Spleen (tissue), 11 donors: ENCODE data around the gene MBNL1. TPM values are rescaled to one million over a fixed set of nuclear protein-coding genes. Genes with fewer than 3 reads are reported as not detected.

ENCODE experiments used
- DNase-seq: peaks from one replicate; pipeline ENCODE4 v3.0.0-alpha.2; 2020
- H3K27ac ChIP-seq, 8 donors: fragments of 200-600 bp; sonication (generic) in 7 of 8; 1 replicate in 4 of 8; 2 replicates in 4 of 8; pipeline versions ENCODE4 v1.5.0 to v1.8.0; 2016 to 2021; ENCODE audit warnings: inconsistent platforms in 4 of 8, mild to moderate bottlenecking in 4 of 8, moderate library complexity in 1 of 8
- H3K27me3 ChIP-seq, 7 donors: fragments of 200-600 bp; sonication (generic) in 6 of 7; replicated peaks in 1 of 7; 1 replicate in 4 of 7; 2 replicates in 3 of 7; pipeline versions ENCODE4 v1.5.0 to v1.8.0; 2016 to 2021; ENCODE audit warnings: inconsistent platforms in 3 of 7, mild to moderate bottlenecking in 1 of 7
- H3K36me3 ChIP-seq, 6 donors: fragments of 200-600 bp; sonication (generic) in 5 of 6; 1 replicate in 4 of 6; 2 replicates in 2 of 6; pipeline versions ENCODE4 v1.5.0 to v1.8.0; 2016 to 2021; ENCODE audit warnings: inconsistent platforms in 2 of 6
- H3K4me1 ChIP-seq, 6 donors: fragments of 200-600 bp; sonication (generic) in 5 of 6; 1 replicate in 3 of 6; 2 replicates in 3 of 6; pipeline versions ENCODE4 v1.5.0 to v1.8.0; 2016 to 2021; ENCODE audit warnings: inconsistent platforms in 3 of 6
- H3K4me3 ChIP-seq, 8 donors: fragments of 200-600 bp; sonication (generic) in 7 of 8; 1 replicate in 4 of 8; 2 replicates in 4 of 8; pipeline versions ENCODE4 v1.5.0 to v1.8.0; 2016 to 2021; ENCODE audit warnings: inconsistent platforms in 4 of 8, mild to moderate bottlenecking in 4 of 8, moderate library complexity in 2 of 8
- H3K9me3 ChIP-seq, 8 donors: fragments of 200-600 bp; sonication (generic) in 7 of 8; 1 replicate in 4 of 8; 2 replicates in 4 of 8; pipeline versions ENCODE4 v1.5.0 to v1.8.0; 2016 to 2021; ENCODE audit warnings: inconsistent platforms in 4 of 8
- CTCF ChIP-seq, 11 experiments: fragments of 200-600 bp in 7 of 11; fragments of 450-650 bp in 4 of 11; sonication (generic) in 4 of 11; IDR thresholded peaks in 8 of 11; conservative IDR thresholded peaks in 3 of 11; 1 replicate in 7 of 11; 2 replicates in 4 of 11; pipeline versions ENCODE4 v1.4.0 to v1.8.0; 2016 to 2021; ENCODE audit warnings: antibody characterized with exemption in 11 of 11, inconsistent platforms in 4 of 11, mild to moderate bottlenecking in 1 of 11
- POLR2A ChIP-seq, 3 donors: fragments of 450-650 bp; IDR thresholded peaks; one replicate each; pipeline ENCODE4 v1.5.1; 2017; ENCODE audit warnings: antibody characterized with exemption in 3 of 3, mild to moderate bottlenecking in 1 of 3
- POLR2AphosphoS5 ChIP-seq, 3 donors: sonication (generic); formaldehyde crosslinking; IDR thresholded peaks; one replicate each; pipeline ENCODE4 v1.5.1; 2017; ENCODE audit warnings: antibody characterized with exemption in 3 of 3
- WGBS, 5 donors: extraction: QIAGEN DNeasy Blood & Tissue Kit in 3 of 5; methylation state at CpG; one replicate each; pipeline versions ENCODE4 v1.1.5 to v1.1.7; 2013 to 2018; 5-methylcytosine and 5-hydroxymethylcytosine counted together
- intact Hi-C: fragments of 100-400 bp; cut with DNase I; formaldehyde crosslinking; loops from one replicate; pipeline ENCODE4 v1.15.0; 2023; ENCODE audit warnings: low total_unique reads
- polyA plus RNA-seq, 3 donors: library from polyadenylated mRNA; stranded (reverse); fragments of 200-250 nt; gene quantifications; one replicate each; pipeline ENCODE4 v1.2.1, GENCODE V29; 2013
- total RNA-seq, 7 donors: library from RNA; depleted of rRNA in 3 of 7; stranded (reverse); fragments of >200 nt in 3 of 7; fragmentation: NEBNext Ultra II Directional in 4 of 7; extraction: Animal tissue kit (Norgen Biotek cat#: 25700) in 4 of 7; gene quantifications; one replicate each; pipeline versions ENCODE4 v1.1.0 to v1.2.1, GENCODE V29; 2016 to 2021
- donor health status: healthy with polysubstance abuse.
- donor health status: DM: no; HTN: no; CAD: no; lungs with moderate emphysema.
- donor health status: DM: no; HTN: no; CAD: no.
- donor health status: Bipolar disorder and iron deficiency.
- donor health status: healthy.
- donor health status: DM: no; HTN: no; CAD: no.
- donor health status: DM: yes; HTN: yes; CAD: no.

MBNL1 gene
- total and polyA plus RNA-seq, 10 donors: 64.7 to 491 (median 296) TPM

- H3K36me3 ChIP-seq: no peaks in the 10 kb centered on the region
- H3K4me1 ChIP-seq: peaks cover 22 to 81% (median 54%) of the 10 kb centered on the region in 6 donors
- TF ChIP-seq POLR2A (IDR thresholded peaks at IDR 0.05): no peak
- TF ChIP-seq POLR2AphosphoS5 (IDR thresholded peaks at IDR 0.05): no peak
- no peak for TF ChIP-seq CTCF (IDR thresholded peaks at IDR 0.05 in 8 of 11, conservative IDR thresholded peaks at IDR 0.05 in 3 of 11)
These were observed 27.3 kb upstream of the MBNL1 start for GRCh38 chr3:152241142-152242017.

GRCh38 chr3:152243301-152243711, 25.4 kb upstream of the MBNL1 start:
- Histone ChIP-seq H3K9me3 (no peaks in the 10 kb centered on the region), H3K4me1 (peaks cover 22 to 93% (median 58%) of the 10 kb centered on the region in 6 donors), H3K36me3 (no peaks in the 10 kb centered on the region), H3K27ac (peak overlapping the region; percentile 62 to 89 (median 85)), H3K27me3 (no peaks in the 10 kb centered on the region), H3K4me3 (peak overlapping the region; percentile 8 to 67 (median 39))
- intact Hi-C loops: no loop called here
- WGBS, 5 donors: 18 to 38% (median 28%) methylated on average over 1 of the region's 1 CpG
- no peak for TF ChIP-seq POLR2AphosphoS5 (IDR thresholded peaks at IDR 0.05)
- no peak for TF ChIP-seq POLR2A (IDR thresholded peaks at IDR 0.05)
- TF ChIP-seq CTCF (IDR thresholded peaks at IDR 0.05 in 8 of 11, conservative IDR thresholded peaks at IDR 0.05 in 3 of 11): no peak
- no peak for DNase-seq

More at GRCh38 chr3:152241142-152242017, 27.3 kb upstream of the MBNL1 start:
- WGBS, 5 donors: 23 to 32% (median 28%) methylated on average over 2 of the region's 2 CpGs
- intact Hi-C loops: no loop called here
- peak overlapping the region; percentile 11 to 89 (median 85) for H3K27ac ChIP-seq
- no peak for DNase-seq
- H3K27me3 ChIP-seq: no peaks in the 10 kb centered on the region
- H3K9me3 ChIP-seq: no peaks in the 10 kb centered on the region
- no peak overlapping the region for H3K4me3 ChIP-seq

- intact Hi-C loops: no loop called here
- 24 to 45% (median 33%) methylated on average over 10 of the region's 10 CpGs for WGBS, 5 donors
- peak overlapping the region; percentile 27 to 67 (median 39) for H3K4me3 ChIP-seq
- no peak for DNase-seq
- peak overlapping the region; percentile 62 to 89 (median 85) for H3K27ac ChIP-seq
- no peaks in the 10 kb centered on the region for H3K36me3 ChIP-seq
- H3K9me3 ChIP-seq: no peaks in the 10 kb centered on the region
- no peaks in the 10 kb centered on the region for H3K27me3 ChIP-seq
- TF ChIP-seq CTCF (IDR thresholded peaks at IDR 0.05 in 8 of 11, conservative IDR thresholded peaks at IDR 0.05 in 3 of 11): no peak
- TF ChIP-seq POLR2AphosphoS5 (IDR thresholded peaks at IDR 0.05): no peak
- no peak for TF ChIP-seq POLR2A (IDR thresholded peaks at IDR 0.05)
- H3K4me1 ChIP-seq: peaks cover 22 to 94% (median 58%) of the 10 kb centered on the region in 6 donors
These were observed 24.8 kb upstream of the MBNL1 start for GRCh38 chr3:152243721-152244516.
